ENCODE results near the gene ADD1.

ADD1 gene

GRCh38 chr4:2829321-2829932 is 14.2 kb upstream of the ADD1 start:
- Histone ChIP-seq H3K36me3 (ENCODE audit: control insufficient read depth, insufficient read depth, low read length) (peaks cover 19% of the 10 kb centered on the region), H3K27ac (ENCODE audit: low read depth, low read length) (no peak overlapping the region), H2BK5ac (ENCODE audit: low read length) (no peak overlapping the region), H2BK120ac (ENCODE audit: low read depth, low read length) (no peak overlapping the region), H3K27me3 (ENCODE audit: insufficient read depth, low read length, poor library complexity) (no peaks in the 10 kb centered on the region), H3K4me1 (ENCODE audit: control insufficient read depth, low read depth, low read length) (no peaks in the 10 kb centered on the region), H4K8ac (ENCODE audit: low read depth, low read length) (no peak overlapping the region), H3K79me1 (ENCODE audit: low read length) (peaks cover 2% of the 10 kb centered on the region), H3K4me3 (ENCODE audit: low read length) (no peak overlapping the region), H3K56ac (ENCODE audit: low read length) (no peak overlapping the region), H2BK15ac (replicated peaks; ENCODE audit: low read depth) (no peak overlapping the region), H3K9ac (ENCODE audit: low read length) (no peak overlapping the region), H3K18ac (ENCODE audit: low read length) (no peak overlapping the region), H3K79me2 (ENCODE audit: control insufficient read depth, insufficient read depth, low read length) (no peaks in the 10 kb centered on the region), H3K4me2 (ENCODE audit: low read length) (no peak overlapping the region), H3K4ac (ENCODE audit: low read depth, low read length) (no peak overlapping the region), H2AK5ac (ENCODE audit: low read length) (no peak overlapping the region), H4K5ac (ENCODE audit: low read length) (no peak overlapping the region), H3K23ac (ENCODE audit: low read length) (no peak overlapping the region)
- WGBS (ENCODE audit: extremely low coverage, insufficient coverage, low lambda C conversion rate) = no CpG with 5 or more reads among the region's 18 CpGs
- no peak for DNase-seq

- H3K9ac ChIP-seq (ENCODE audit: low read length) = no peak overlapping the region
- H3K4me3 ChIP-seq (ENCODE audit: low read length) = no peak overlapping the region
- no peaks in the 10 kb centered on the region for H3K27me3 ChIP-seq (ENCODE audit: insufficient read depth, low read length, poor library complexity)
- no peak overlapping the region for H4K5ac ChIP-seq (ENCODE audit: low read length)
- no peak overlapping the region for H3K4ac ChIP-seq (ENCODE audit: low read depth, low read length)
- peaks cover 2% of the 10 kb centered on the region for H3K79me1 ChIP-seq (ENCODE audit: low read length)
- no peak overlapping the region for H4K8ac ChIP-seq (ENCODE audit: low read depth, low read length)
- no peak for DNase-seq
- no peaks in the 10 kb centered on the region for H3K4me1 ChIP-seq (ENCODE audit: control insufficient read depth, low read depth, low read length)
- H3K23ac ChIP-seq (ENCODE audit: low read length) = no peak overlapping the region
- H3K4me2 ChIP-seq (ENCODE audit: low read length) = no peak overlapping the region
- no peak overlapping the region for H3K18ac ChIP-seq (ENCODE audit: low read length)
- H3K36me3 ChIP-seq (ENCODE audit: control insufficient read depth, insufficient read depth, low read length) = peaks cover 19% of the 10 kb centered on the region
- H3K79me2 ChIP-seq (ENCODE audit: control insufficient read depth, insufficient read depth, low read length) = no peaks in the 10 kb centered on the region
- no peak overlapping the region for H3K56ac ChIP-seq (ENCODE audit: low read length)
- no peak overlapping the region for H2BK15ac ChIP-seq (replicated peaks; ENCODE audit: low read depth)
- H3K27ac ChIP-seq (ENCODE audit: low read depth, low read length) = no peak overlapping the region
- no CpG with 5 or more reads among the region's 19 CpGs for WGBS (ENCODE audit: extremely low coverage, insufficient coverage, low lambda C conversion rate)
- H2AK5ac ChIP-seq (ENCODE audit: low read length) = no peak overlapping the region
- no peak overlapping the region for H2BK5ac ChIP-seq (ENCODE audit: low read length)
- no peak overlapping the region for H2BK120ac ChIP-seq (ENCODE audit: low read depth, low read length)
These were observed 13.7 kb upstream of the ADD1 start for GRCh38 chr4:2829933-2830451.

- WGBS (ENCODE audit: extremely low coverage, insufficient coverage, low lambda C conversion rate) = no CpG with 5 or more reads among the region's 37 CpGs
These were observed 12.7 kb upstream of the ADD1 start for GRCh38 chr4:2830632-2831610.

GRCh38 chr4:2831611-2832308 is 11.9 kb upstream of the ADD1 start:
- peaks cover 15% of the 10 kb centered on the region for H3K36me3 ChIP-seq (ENCODE audit: control insufficient read depth, insufficient read depth, low read length)

More at GRCh38 chr4:2830632-2831610, 12.7 kb upstream of the ADD1 start:
- DNase-seq = no peak
- H3K9ac ChIP-seq (ENCODE audit: low read length) = no peak overlapping the region
- H3K36me3 ChIP-seq (ENCODE audit: control insufficient read depth, insufficient read depth, low read length) = peaks cover 19% of the 10 kb centered on the region
- no peak overlapping the region for H3K4me3 ChIP-seq (ENCODE audit: low read length)
- no peak overlapping the region for H3K4ac ChIP-seq (ENCODE audit: low read depth, low read length)
- no peak overlapping the region for H3K27ac ChIP-seq (ENCODE audit: low read depth, low read length)
- H3K79me1 ChIP-seq (ENCODE audit: low read length) = peaks cover 2% of the 10 kb centered on the region
- H3K4me1 ChIP-seq (ENCODE audit: control insufficient read depth, low read depth, low read length) = no peaks in the 10 kb centered on the region
- H3K56ac ChIP-seq (ENCODE audit: low read length) = no peak overlapping the region
- H3K4me2 ChIP-seq (ENCODE audit: low read length) = no peak overlapping the region
- H4K8ac ChIP-seq (ENCODE audit: low read depth, low read length) = no peak overlapping the region
- no peaks in the 10 kb centered on the region for H3K79me2 ChIP-seq (ENCODE audit: control insufficient read depth, insufficient read depth, low read length)
- no peak overlapping the region for H4K5ac ChIP-seq (ENCODE audit: low read length)
- no peaks in the 10 kb centered on the region for H3K27me3 ChIP-seq (ENCODE audit: insufficient read depth, low read length, poor library complexity)
- no peak overlapping the region for H2BK15ac ChIP-seq (replicated peaks; ENCODE audit: low read depth)
- no peak overlapping the region for H3K23ac ChIP-seq (ENCODE audit: low read length)
- H2AK5ac ChIP-seq (ENCODE audit: low read length) = no peak overlapping the region
- no peak overlapping the region for H3K18ac ChIP-seq (ENCODE audit: low read length)
- H2BK120ac ChIP-seq (ENCODE audit: low read depth, low read length) = no peak overlapping the region
- no peak overlapping the region for H2BK5ac ChIP-seq (ENCODE audit: low read length)

GRCh38 chr4:2832309-2832980 is 11.2 kb upstream of the ADD1 start:
- Histone ChIP-seq H2AK5ac (ENCODE audit: low read length) (no peak overlapping the region), H3K56ac (ENCODE audit: low read length) (no peak overlapping the region), H3K36me3 (ENCODE audit: control insufficient read depth, insufficient read depth, low read length) (peaks cover 11% of the 10 kb centered on the region), H3K4ac (ENCODE audit: low read depth, low read length) (no peak overlapping the region), H3K4me2 (ENCODE audit: low read length) (no peak overlapping the region), H4K5ac (ENCODE audit: low read length) (no peak overlapping the region), H3K27ac (ENCODE audit: low read depth, low read length) (no peak overlapping the region), H3K9ac (ENCODE audit: low read length) (no peak overlapping the region), H4K8ac (ENCODE audit: low read depth, low read length) (no peak overlapping the region), H3K79me2 (ENCODE audit: control insufficient read depth, insufficient read depth, low read length) (no peaks in the 10 kb centered on the region), H3K79me1 (ENCODE audit: low read length) (no peaks in the 10 kb centered on the region), H3K23ac (ENCODE audit: low read length) (no peak overlapping the region), H3K4me1 (ENCODE audit: control insufficient read depth, low read depth, low read length) (no peaks in the 10 kb centered on the region), H3K18ac (ENCODE audit: low read length) (no peak overlapping the region), H2BK5ac (ENCODE audit: low read length) (no peak overlapping the region), H3K27me3 (ENCODE audit: insufficient read depth, low read length, poor library complexity) (no peaks in the 10 kb centered on the region), H3K4me3 (ENCODE audit: low read length) (no peak overlapping the region), H2BK120ac (ENCODE audit: low read depth, low read length) (no peak overlapping the region), H2BK15ac (replicated peaks; ENCODE audit: low read depth) (no peak overlapping the region)
- WGBS (ENCODE audit: extremely low coverage, insufficient coverage, low lambda C conversion rate) = no CpG with 5 or more reads among the region's 20 CpGs
- DNase-seq = no peak

More at GRCh38 chr4:2831611-2832308, 11.9 kb upstream of the ADD1 start:
- no peak overlapping the region for H3K4ac ChIP-seq (ENCODE audit: low read depth, low read length)
- H2BK5ac ChIP-seq (ENCODE audit: low read length) = no peak overlapping the region
- H2BK120ac ChIP-seq (ENCODE audit: low read depth, low read length) = no peak overlapping the region
- H3K27me3 ChIP-seq (ENCODE audit: insufficient read depth, low read length, poor library complexity) = no peaks in the 10 kb centered on the region
- no peak overlapping the region for H3K27ac ChIP-seq (ENCODE audit: low read depth, low read length)
- no peaks in the 10 kb centered on the region for H3K79me2 ChIP-seq (ENCODE audit: control insufficient read depth, insufficient read depth, low read length)
- no peak overlapping the region for H4K5ac ChIP-seq (ENCODE audit: low read length)
- H2BK15ac ChIP-seq (replicated peaks; ENCODE audit: low read depth) = no peak overlapping the region
- no peak overlapping the region for H3K23ac ChIP-seq (ENCODE audit: low read length)
- no peak overlapping the region for H2AK5ac ChIP-seq (ENCODE audit: low read length)
- no peaks in the 10 kb centered on the region for H3K4me1 ChIP-seq (ENCODE audit: control insufficient read depth, low read depth, low read length)
- no peaks in the 10 kb centered on the region for H3K79me1 ChIP-seq (ENCODE audit: low read length)
- no peak overlapping the region for H3K56ac ChIP-seq (ENCODE audit: low read length)
- no peak overlapping the region for H3K4me2 ChIP-seq (ENCODE audit: low read length)
- no peak overlapping the region for H3K18ac ChIP-seq (ENCODE audit: low read length)
- no peak for DNase-seq
- no peak overlapping the region for H3K4me3 ChIP-seq (ENCODE audit: low read length)
- H4K8ac ChIP-seq (ENCODE audit: low read depth, low read length) = no peak overlapping the region
- WGBS (ENCODE audit: extremely low coverage, insufficient coverage, low lambda C conversion rate) = no CpG with 5 or more reads among the region's 36 CpGs
- H3K9ac ChIP-seq (ENCODE audit: low read length) = no peak overlapping the region

Data from mesendoderm (in vitro differentiated cells).